Stimulated activated CD4-positive, alpha-beta T cell treated with anti-CD3 and anti-CD28 coated beads, Interleukin-1b, Interleukin-23, amount 100 ng/mL, for 24 hours (primary cell): ENCODE results near the gene STAT6.

Source experiments
- DNase-seq, 4 experiments: peaks; one replicate each; pipeline ENCODE4 v3.0.0-alpha.2; 2020; ENCODE audit warnings: low read depth in 4 of 4, low spot score in 1 of 4

The STAT6 gene, protein sequence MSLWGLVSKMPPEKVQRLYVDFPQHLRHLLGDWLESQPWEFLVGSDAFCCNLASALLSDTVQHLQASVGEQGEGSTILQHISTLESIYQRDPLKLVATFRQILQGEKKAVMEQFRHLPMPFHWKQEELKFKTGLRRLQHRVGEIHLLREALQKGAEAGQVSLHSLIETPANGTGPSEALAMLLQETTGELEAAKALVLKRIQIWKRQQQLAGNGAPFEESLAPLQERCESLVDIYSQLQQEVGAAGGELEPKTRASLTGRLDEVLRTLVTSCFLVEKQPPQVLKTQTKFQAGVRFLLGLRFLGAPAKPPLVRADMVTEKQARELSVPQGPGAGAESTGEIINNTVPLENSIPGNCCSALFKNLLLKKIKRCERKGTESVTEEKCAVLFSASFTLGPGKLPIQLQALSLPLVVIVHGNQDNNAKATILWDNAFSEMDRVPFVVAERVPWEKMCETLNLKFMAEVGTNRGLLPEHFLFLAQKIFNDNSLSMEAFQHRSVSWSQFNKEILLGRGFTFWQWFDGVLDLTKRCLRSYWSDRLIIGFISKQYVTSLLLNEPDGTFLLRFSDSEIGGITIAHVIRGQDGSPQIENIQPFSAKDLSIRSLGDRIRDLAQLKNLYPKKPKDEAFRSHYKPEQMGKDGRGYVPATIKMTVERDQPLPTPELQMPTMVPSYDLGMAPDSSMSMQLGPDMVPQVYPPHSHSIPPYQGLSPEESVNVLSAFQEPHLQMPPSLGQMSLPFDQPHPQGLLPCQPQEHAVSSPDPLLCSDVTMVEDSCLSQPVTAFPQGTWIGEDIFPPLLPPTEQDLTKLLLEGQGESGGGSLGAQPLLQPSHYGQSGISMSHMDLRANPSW

GRCh38 chr12:57111031-57111734, at the start of gene STAT6:
Gene STAT6, minus strand, starts transcription at chr12:57111362. Its CDS starts 3,084 bp downstream, at chr12:57108278.
- DNase-seq: peak in 3 of 4 experiments; percentile 57 to 69 (median 68)

GRCh38 chr12:57160741-57161140, 49.6 kb upstream of the STAT6 start:
- no peak for DNase-seq

DNA sequence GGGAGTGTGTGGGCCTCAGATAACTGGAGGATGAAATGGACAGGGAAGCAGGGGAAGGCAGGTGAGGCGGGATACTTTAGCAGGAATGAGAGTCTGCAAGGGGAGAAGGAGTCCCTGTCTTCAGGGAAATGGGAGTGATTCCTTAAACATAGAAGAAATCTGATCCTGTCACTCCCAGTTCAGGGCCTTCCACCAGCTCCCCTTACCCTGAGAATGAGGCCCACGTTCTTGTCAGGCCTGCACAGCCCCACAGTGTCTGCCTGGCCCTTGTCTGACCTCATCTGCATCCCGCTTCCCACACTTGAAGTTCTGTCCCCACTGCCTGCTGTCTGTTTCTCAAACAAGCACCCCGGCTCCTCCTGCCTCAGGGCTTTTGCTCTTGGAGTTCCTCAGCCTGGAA, 48.9 kb upstream of the STAT6 start:
- DNase-seq: no peak

DNA sequence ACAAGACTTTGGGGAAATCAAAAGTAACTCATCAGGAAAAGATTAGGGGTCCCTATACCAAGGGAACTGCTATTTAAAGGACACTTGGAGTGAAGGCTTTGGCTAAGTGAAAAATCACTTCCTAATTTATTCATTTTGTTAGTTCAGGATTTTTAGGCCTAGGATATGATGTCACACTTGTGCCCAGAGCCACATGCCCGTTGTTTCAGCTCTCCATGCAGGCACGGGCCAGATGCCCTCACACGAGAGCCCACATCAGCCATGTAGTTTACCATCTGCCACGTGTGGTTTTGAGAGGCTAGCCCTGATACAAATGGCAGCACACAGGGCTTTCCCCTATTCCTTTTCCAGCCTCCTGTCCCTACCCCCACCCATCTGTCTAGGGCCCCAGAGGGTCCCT, 48.1 kb upstream of the STAT6 start:
- DNase-seq: no peak

DNA sequence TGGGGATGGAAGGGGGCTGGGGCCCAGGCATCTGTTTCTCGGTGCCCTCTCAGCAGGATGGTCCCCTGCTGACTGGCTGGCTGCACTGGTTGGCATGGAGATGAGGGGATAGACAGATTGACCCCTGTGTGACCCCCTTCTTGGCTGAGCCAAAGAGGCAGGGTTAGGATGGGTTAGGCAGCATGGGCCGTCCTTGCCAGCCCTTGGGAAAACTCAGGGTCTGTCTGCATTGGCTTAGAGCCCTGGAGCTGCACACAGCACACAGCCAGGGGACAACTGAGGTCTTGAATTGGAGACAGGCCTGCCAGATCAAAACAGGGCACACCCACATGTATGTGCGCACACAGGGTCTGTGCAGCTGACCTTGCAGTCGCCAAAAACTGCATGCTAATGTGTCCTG, 47.5 kb upstream of the STAT6 start:
- no peak for DNase-seq

GRCh38 chr12:57158186-57158585, 47.0 kb upstream of the STAT6 start:
- DNase-seq: no peak

- no peak for DNase-seq
Measured at GRCh38 chr12:57157588-57158173, 46.5 kb upstream of the STAT6 start.

GRCh38 chr12:57156701-57157403, 45.7 kb upstream of the STAT6 start:
- no peak for DNase-seq

- no peak for DNase-seq
Measured at GRCh38 chr12:57154804-57155434, 43.8 kb upstream of the STAT6 start.

GRCh38 chr12:57154076-57154475, 42.9 kb upstream of the STAT6 start:
- DNase-seq: no peak

- no peak for DNase-seq
Measured at GRCh38 chr12:57153415-57153997, 42.3 kb upstream of the STAT6 start.

GRCh38 chr12:57152639-57153038, 41.5 kb upstream of the STAT6 start:
- DNase-seq: no peak

- no peak for DNase-seq
Measured at GRCh38 chr12:57151741-57152630, 40.8 kb upstream of the STAT6 start.

GRCh38 chr12:57150400-57151000, 39.3 kb upstream of the STAT6 start:
- no peak for DNase-seq

GRCh38 chr12:57149245-57149900, 38.2 kb upstream of the STAT6 start:
- no peak for DNase-seq

GRCh38 chr12:57148469-57149244, 37.5 kb upstream of the STAT6 start:
- DNase-seq: no peak
